HCEC 1CT (cell line): ENCODE measurements around the gene ZNF17.

Source experiments
- DNase-seq: peaks from one replicate; pipeline ENCODE4 v3.0.0-alpha.2; 2017

The ZNF17 gene

DNA sequence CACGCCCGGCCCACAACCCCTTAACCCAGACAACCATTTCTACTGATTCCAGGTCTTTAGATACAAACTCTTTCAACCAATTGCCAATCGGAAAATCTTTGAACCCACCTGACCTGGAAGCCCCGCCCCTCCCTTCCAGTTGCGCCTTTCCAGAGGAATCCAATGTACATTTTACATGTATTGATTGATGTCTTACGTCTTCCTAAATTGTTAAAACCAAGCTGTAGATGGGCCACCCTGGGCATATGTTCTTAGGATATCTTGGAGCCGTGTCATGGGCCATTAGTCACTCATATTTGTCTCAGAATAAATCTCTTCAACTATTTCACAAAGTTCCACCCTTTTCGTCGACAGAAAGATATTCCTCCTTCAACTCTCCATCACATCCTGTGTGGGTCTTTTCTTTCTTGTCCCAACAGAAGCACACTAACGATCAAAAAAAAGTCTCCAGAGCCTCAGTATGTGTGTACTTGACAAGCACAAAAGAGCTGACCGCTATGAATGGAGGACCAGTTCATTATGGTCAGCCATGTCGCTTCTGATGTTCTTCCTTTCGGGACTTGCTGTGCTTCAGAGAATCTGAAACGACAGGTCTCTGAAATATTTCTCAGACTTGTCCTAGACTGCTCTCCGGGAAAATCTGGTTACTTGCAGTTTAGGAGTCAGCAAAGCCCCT is 23.6 kb downstream of the ZNF17 start:
- peak; percentile 18 for DNase-seq

GRCh38 chr19:57435062-57435978 is 24.4 kb downstream of the ZNF17 start, which contains the start of gene ZNF749:
ZNF749 (plus strand) TSS chr19:57435325; CDS start chr19:57435579, 254 bp downstream.
- DNase-seq: peak; percentile 97

- DNase-seq: no peak
These were observed 25.5 kb downstream of the ZNF17 start for GRCh38 chr19:57436417-57436816.

- DNase-seq: no peak
These were observed 27.0 kb downstream of the ZNF17 start for GRCh38 chr19:57437931-57438330.

DNA sequence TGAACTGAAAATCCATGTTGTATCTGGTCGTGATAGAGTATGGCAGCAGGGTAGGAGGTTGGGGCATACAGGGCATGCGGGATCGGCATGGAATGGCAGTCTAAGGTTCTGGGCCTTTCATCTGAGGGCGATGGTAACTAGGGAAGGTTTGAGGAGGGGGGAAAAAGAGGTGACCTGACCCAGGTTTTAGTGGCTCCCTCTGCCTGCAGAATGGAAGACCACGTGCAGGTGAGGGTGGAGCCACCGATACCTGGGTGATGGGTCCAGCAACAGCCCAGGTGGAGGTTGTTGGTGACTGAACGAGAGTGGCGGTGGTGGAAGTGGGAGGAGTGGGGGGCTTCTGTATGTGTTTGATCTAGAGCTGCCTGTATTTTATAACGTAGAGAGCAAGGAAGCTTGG is 28.0 kb downstream of the ZNF17 start:
- no peak for DNase-seq

- DNase-seq: no peak
These were observed 31.2 kb downstream of the ZNF17 start for GRCh38 chr19:57441979-57442752.

- no peak for DNase-seq
These were observed 32.2 kb downstream of the ZNF17 start for GRCh38 chr19:57443121-57443696.

- DNase-seq: no peak
These were observed 41.3 kb downstream of the ZNF17 start for GRCh38 chr19:57452307-57452706.

DNA sequence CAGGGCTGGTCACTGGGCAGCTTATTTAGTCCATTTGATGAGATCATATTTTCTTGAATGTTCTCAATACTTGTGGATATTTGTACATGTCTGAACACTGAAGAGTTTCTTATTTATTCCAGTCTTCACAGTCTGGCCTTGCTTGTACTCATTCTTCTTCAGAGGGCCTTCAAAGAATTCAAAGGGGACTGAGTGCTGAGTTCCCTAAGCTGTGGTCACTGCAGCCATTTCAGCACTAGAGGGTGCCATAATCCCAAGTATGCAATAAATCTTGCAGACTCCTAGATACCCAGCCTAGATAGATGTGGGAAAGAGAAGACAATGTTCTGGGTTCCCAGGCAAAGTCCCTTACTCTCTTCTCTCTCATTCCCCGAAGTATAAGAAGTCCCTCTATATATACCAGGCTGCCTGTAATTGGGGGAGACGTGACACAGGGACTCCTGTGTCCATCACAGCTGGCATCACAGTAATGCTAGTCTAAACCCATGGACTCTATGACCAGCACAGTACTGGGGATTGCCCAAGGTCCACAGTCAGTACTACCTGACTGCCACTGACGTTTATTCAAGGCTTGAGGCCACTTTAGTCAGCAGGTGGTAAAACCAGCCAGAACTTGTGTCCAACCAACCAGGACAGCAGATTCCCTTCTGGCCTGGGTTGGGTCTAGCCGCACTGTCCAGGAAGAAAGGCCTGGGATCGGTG is 54.9 kb downstream of the ZNF17 start:
- peak; percentile 21 for DNase-seq

DNA sequence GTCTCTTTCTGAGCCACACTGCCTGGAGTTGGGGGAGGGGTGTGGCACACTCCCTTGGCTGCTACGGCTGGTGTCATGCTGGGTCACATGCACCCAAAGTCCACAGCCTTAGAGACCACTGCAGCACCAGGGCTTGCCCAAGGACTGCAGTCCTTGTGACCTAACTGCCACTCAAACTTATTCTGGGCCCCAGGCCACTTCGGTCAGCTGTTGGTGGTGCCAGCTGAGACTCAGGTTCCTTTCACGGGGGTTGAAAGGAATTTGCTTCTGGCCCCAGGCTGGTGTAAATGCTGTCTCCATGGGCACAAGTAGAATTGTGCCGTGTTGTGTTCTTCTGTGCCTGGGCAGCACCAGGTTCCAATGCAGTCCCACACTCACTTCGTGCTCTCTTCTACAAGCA is 55.5 kb downstream of the ZNF17 start:
- DNase-seq: no peak
